Neuronal stem cell (in vitro differentiated cells): Measurements from ENCODE around the gene PRXL2B.

ENCODE experiments used
- DNase-seq: peaks from one replicate; pipeline ENCODE4 v3.0.0-alpha.2; 2013; ENCODE audit warnings: low spot score
- H2AFZ ChIP-seq: one replicate; pipeline ENCODE4 v1.6.1; 2013; ENCODE audit warnings: mild to moderate bottlenecking, low read length, inconsistent platforms
- H2AK5ac ChIP-seq: 2 replicates; pipeline ENCODE4 v1.6.1; 2013; ENCODE audit warnings: low read depth, mild to moderate bottlenecking, inconsistent platforms, low read length, moderate library complexity, mixed read lengths
- H2BK120ac ChIP-seq: 2 replicates; pipeline ENCODE4 v1.6.1; 2013; ENCODE audit warnings: low read depth, mild to moderate bottlenecking, inconsistent platforms, low read length, moderate library complexity, mixed read lengths
- H2BK12ac ChIP-seq: one replicate; pipeline ENCODE4 v1.6.1; 2013; ENCODE audit warnings: low read length, inconsistent platforms
- H2BK15ac ChIP-seq: 2 replicates; pipeline ENCODE4 v1.6.1; 2013; ENCODE audit warnings: mild to moderate bottlenecking, low read length, inconsistent platforms, mixed read lengths
- H2BK5ac ChIP-seq: one replicate; pipeline ENCODE4 v1.6.1; 2013; ENCODE audit warnings: inconsistent platforms, mild to moderate bottlenecking, low read length, moderate library complexity
- H3K14ac ChIP-seq: one replicate; pipeline ENCODE4 v1.6.1; 2013; ENCODE audit warnings: low read length, inconsistent platforms
- H3K18ac ChIP-seq: 2 replicates; pipeline ENCODE4 v1.6.1; 2013; ENCODE audit warnings: low read length, inconsistent platforms
- H3K23ac ChIP-seq: 2 replicates; pipeline ENCODE4 v1.6.1; 2013; ENCODE audit warnings: low read depth, mild to moderate bottlenecking, mixed read lengths, low read length, inconsistent platforms; ENCODE audit not compliant: poor library complexity
- H3K27ac ChIP-seq: replicated peaks from 3 replicates; pipeline ENCODE4 v1.5.1; 2013; ENCODE audit warnings: low read length, inconsistent platforms
- H3K27me3 ChIP-seq, 3 experiments: 2 replicates each; pipeline ENCODE4 v1.6.1; 2013; ENCODE audit warnings: low read length in 3 of 3, mild to moderate bottlenecking in 2 of 3, inconsistent platforms in 1 of 3, low read depth in 1 of 3, mixed read lengths in 1 of 3, moderate library complexity in 1 of 3; ENCODE audit not compliant: control insufficient read depth in 3 of 3, insufficient read depth in 3 of 3
- H3K36me3 ChIP-seq, 2 donors: replicated peaks in 1 of 2; 2 replicates each; pipeline ENCODE4 v1.6.1; 2013; ENCODE audit warnings: low read length in 2 of 2; ENCODE audit not compliant: control insufficient read depth in 2 of 2, insufficient read depth in 2 of 2
- H3K4ac ChIP-seq: 2 replicates; pipeline ENCODE4 v1.6.1; 2013; ENCODE audit warnings: inconsistent platforms, mild to moderate bottlenecking, low read length, moderate library complexity
- H3K4me1 ChIP-seq, 2 donors: 1 replicate in 1 of 2; 2 replicates in 1 of 2; pipeline ENCODE4 v1.6.1; 2013; ENCODE audit warnings: low read length in 2 of 2, low read depth in 1 of 2; ENCODE audit not compliant: control insufficient read depth in 2 of 2, insufficient read depth in 1 of 2
- H3K4me2 ChIP-seq: one replicate; pipeline ENCODE4 v1.6.1; 2013; ENCODE audit warnings: mild to moderate bottlenecking, low read length, inconsistent platforms; ENCODE audit not compliant: insufficient read depth, poor library complexity, severe bottlenecking
- H3K4me3 ChIP-seq, 2 donors: 2 replicates each; pipeline ENCODE4 v1.5.1; 2013; ENCODE audit warnings: low read length in 2 of 2, mild to moderate bottlenecking in 2 of 2, inconsistent platforms in 1 of 2, moderate library complexity in 1 of 2
- H3K79me1 ChIP-seq: one replicate; pipeline ENCODE4 v1.6.1; 2013; ENCODE audit warnings: low read depth, mild to moderate bottlenecking, inconsistent platforms, low read length, moderate library complexity
- H3K9ac ChIP-seq: one replicate; pipeline ENCODE4 v1.6.1; 2013; ENCODE audit warnings: mild to moderate bottlenecking, low read depth, low read length, inconsistent platforms; ENCODE audit not compliant: poor library complexity
- H3K9me3 ChIP-seq, 2 donors: replicated peaks in 1 of 2; 2 replicates each; pipeline versions ENCODE3 to v1.6.1; 2013; ENCODE audit warnings: low read length in 2 of 2, mild to moderate bottlenecking in 2 of 2, inconsistent platforms in 1 of 2, low read depth in 1 of 2, mixed read lengths in 1 of 2, moderate library complexity in 1 of 2; ENCODE audit not compliant: control insufficient read depth in 2 of 2, insufficient read depth in 1 of 2
- H4K8ac ChIP-seq: one replicate; pipeline ENCODE4 v1.6.1; 2013; ENCODE audit warnings: low read depth, mild to moderate bottlenecking, inconsistent platforms, low read length, moderate library complexity
- H4K91ac ChIP-seq: one replicate; pipeline ENCODE4 v1.6.1; 2013; ENCODE audit warnings: low read length, low read depth, mild to moderate bottlenecking, inconsistent platforms; ENCODE audit not compliant: poor library complexity
- whole genome bisulfite sequencing, 2 donors: extraction: QIAGEN DNeasy Blood & Tissue Kit; methylation state at CpG; one replicate each; pipeline ENCODE4 v1.1.7; 2013; ENCODE audit warnings: missing lambda C conversion rate in 2 of 2, mixed read lengths in 1 of 2; ENCODE audit not compliant: insufficient read length in 2 of 2, insufficient replicate concordance in 1 of 2; ENCODE audit errors: extremely low coverage in 2 of 2; 5-methylcytosine and 5-hydroxymethylcytosine counted together

The PRXL2B gene

DNA sequence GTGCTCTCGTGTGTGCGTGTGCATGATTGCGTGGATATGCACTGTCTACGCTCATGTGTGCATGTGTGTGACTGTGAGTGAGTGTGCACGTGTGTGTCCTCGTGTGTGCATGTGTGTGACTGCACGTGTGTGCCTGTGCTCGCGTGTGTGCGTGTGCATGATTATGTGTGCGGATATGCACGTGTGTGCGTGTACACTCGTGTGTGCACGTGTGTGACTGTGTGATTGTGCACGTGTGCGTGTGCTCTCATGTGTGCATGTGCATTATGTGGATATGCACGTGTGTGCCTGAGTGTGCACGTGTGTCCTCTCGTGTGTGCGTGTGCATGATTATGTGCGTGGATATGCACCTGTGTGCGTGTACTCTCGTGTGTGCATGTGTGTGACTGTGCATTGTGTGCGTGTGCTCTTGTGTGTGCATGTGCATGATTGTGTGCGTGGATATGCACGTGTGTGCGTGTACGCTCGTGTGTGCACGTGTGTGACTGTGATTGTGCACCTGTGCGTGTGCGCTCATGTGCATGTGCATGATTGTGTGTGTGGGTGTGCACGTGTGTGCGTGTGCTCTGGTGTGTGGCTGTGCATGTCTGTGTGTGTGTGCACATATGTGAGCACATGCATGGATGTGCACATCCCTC is 44.0 kb downstream of the PRXL2B start:
- Histone ChIP-seq H2AK5ac (no peak overlapping the region), H3K4ac (no peak overlapping the region), H2AFZ (no peak overlapping the region), H3K23ac (peak overlapping the region; percentile 82), H2BK5ac (no peak overlapping the region), H2BK12ac (peak overlapping the region; percentile 92), H3K18ac (no peak overlapping the region), H2BK120ac (peak overlapping the region; percentile 8), H3K4me1 (peaks cover 3 to 8% of the 10 kb centered on the region in 2 donors), H4K8ac (no peak overlapping the region), H3K27ac (no peak overlapping the region), H3K79me1 (no peaks in the 10 kb centered on the region), H4K91ac (no peak overlapping the region), H3K27me3 (peaks cover 17 to 62% (median 38%) of the 10 kb centered on the region in 3 experiments), H2BK15ac (no peak overlapping the region), H3K36me3 (no peaks in the 10 kb centered on the region), H3K4me3 (peak overlapping the region in 1 of 2 donors; percentile 51), H3K4me2 (no peak overlapping the region), H3K9ac (peak overlapping the region; percentile 73), H3K14ac (peak overlapping the region; percentile 95), H3K9me3 (peaks cover 2 to 9% of the 10 kb centered on the region in 2 donors)
- DNase-seq: no peak
- WGBS, 2 donors: no CpG with 5 or more reads among the region's 35 CpGs

DNA sequence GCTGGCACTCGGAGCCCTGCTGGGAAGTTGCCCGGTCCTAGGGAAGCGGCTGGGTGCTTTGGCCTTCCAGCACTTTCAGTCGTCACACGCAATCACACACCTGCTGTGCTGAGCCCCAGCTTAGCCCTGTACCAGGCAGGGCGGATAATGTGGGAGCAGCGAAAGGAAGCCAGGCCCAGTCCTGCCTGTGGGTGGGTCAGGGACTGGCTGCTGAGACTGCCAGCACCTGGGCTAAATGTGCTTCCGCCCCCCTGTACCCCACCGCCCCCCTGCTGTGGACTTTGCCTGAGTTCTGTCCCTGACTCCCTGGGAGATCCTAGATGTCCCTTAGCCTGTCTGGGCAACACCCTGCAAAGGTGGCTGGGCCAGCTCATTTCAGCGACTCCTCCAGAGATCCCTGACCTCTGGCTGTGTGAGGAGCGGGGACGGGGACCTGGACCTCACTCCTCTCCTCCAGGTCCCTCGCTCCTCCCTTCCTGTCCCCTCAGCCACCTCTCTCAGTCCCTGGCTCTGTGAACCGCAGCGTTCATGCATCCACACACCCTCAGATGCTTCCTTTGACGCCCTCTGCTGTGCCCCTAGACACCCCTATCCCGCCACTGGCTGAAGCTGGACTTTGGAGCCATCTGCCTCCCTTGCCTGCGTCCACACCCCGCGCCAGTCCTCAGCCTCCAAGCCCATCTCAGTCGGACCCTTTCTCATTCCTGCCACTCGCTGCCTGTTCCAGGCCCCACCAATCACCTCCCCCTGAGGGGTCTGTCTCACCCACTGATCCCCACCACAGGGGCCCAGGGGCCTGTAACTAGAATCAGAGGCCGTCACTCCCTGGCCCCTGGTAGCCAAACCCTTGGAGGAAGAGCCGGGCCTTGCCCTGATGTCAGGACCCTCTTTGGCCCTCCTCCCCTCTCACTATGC is 44.8 kb downstream of the PRXL2B start:
- Histone ChIP-seq H4K8ac (no peak overlapping the region), H2BK15ac (no peak overlapping the region), H3K4me2 (no peak overlapping the region), H3K27ac (no peak overlapping the region), H3K79me1 (no peaks in the 10 kb centered on the region), H2BK120ac (peak overlapping the region; percentile 8), H3K27me3 (peaks cover 15 to 54% (median 33%) of the 10 kb centered on the region in 3 experiments), H3K18ac (peak overlapping the region; percentile 73), H2BK12ac (peak overlapping the region; percentile 92), H3K23ac (peak overlapping the region; percentile 82), H4K91ac (no peak overlapping the region), H3K4me1 (peaks cover 3 to 8% of the 10 kb centered on the region in 2 donors), H3K4me3 (peak overlapping the region in 1 of 2 donors; percentile 51), H2BK5ac (peak overlapping the region; percentile 45), H2AK5ac (peak overlapping the region; percentile 49), H3K14ac (peak overlapping the region; percentile 15), H3K36me3 (no peaks in the 10 kb centered on the region), H3K9me3 (peaks cover 2 to 9% of the 10 kb centered on the region in 2 donors), H3K4ac (peak overlapping the region; percentile 29), H2AFZ (no peak overlapping the region), H3K9ac (peak overlapping the region; percentile 73)
- no peak for DNase-seq
- WGBS, 2 donors: no CpG with 5 or more reads among the region's 24 CpGs

DNA sequence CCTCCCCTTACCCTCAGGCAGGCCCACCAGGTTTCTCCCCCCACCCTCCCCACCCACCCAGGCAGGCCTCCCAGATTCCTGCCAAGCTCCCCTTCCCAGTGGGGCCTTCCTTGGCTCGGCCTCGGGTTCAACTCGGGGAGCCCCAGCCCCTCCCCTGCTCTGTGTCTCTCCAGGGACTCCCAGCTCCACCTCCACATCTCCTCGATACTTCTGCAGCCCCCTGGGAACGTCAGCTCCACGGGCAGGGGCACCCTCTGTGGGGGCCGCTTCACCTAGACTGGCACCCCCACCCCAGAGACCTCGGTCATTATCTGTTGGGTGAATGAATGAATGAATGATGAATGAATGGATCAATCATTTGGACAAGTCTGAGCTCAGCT is 45.5 kb downstream of the PRXL2B start:
- Histone ChIP-seq H2BK120ac (peak overlapping the region; percentile 8), H2BK5ac (peak overlapping the region; percentile 45), H3K79me1 (no peaks in the 10 kb centered on the region), H3K9me3 (peaks cover 2 to 13% of the 10 kb centered on the region in 2 donors), H2AK5ac (peak overlapping the region; percentile 49), H4K91ac (no peak overlapping the region), H3K27me3 (peaks cover 15 to 51% (median 35%) of the 10 kb centered on the region in 3 experiments), H2BK12ac (no peak overlapping the region), H4K8ac (no peak overlapping the region), H3K36me3 (no peaks in the 10 kb centered on the region), H3K14ac (no peak overlapping the region), H3K4me3 (no peak overlapping the region), H3K4ac (no peak overlapping the region), H2BK15ac (no peak overlapping the region), H3K18ac (no peak overlapping the region), H3K4me1 (peaks cover 3 to 8% of the 10 kb centered on the region in 2 donors), H3K4me2 (no peak overlapping the region), H3K9ac (no peak overlapping the region), H3K23ac (no peak overlapping the region), H3K27ac (no peak overlapping the region), H2AFZ (no peak overlapping the region)
- no peak for DNase-seq
- no CpG with 5 or more reads among the region's 8 CpGs for WGBS, 2 donors
